ENCODE measurements around the gene WDR87.

DNA sequence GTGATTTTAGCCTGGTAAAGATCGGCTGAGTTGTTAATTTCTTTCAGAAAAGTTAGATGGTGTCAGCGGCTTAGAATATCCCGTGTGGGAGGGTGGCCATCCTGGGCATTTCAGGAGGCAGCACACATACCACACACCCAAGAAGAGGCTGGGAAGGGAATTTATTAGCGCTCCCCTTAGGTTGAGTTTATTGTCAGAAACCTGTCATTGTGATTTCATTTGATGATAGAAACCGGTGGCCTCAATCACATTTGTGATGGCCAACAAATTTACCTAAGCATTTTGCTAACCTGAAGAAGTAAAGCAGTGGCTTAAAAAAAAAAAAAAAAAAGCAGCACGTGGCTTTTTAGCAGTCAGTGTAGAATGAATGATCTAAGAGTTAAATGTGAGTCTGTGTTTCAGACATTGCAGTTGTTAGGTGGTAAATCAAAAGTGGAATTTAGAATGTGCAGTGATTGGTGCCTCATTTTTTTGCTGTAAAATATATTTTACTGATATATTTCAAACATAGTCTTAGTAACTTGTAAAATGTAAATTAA is 3.3 kb upstream of the WDR87 start:
- TF ChIP-seq, protein P1, sequence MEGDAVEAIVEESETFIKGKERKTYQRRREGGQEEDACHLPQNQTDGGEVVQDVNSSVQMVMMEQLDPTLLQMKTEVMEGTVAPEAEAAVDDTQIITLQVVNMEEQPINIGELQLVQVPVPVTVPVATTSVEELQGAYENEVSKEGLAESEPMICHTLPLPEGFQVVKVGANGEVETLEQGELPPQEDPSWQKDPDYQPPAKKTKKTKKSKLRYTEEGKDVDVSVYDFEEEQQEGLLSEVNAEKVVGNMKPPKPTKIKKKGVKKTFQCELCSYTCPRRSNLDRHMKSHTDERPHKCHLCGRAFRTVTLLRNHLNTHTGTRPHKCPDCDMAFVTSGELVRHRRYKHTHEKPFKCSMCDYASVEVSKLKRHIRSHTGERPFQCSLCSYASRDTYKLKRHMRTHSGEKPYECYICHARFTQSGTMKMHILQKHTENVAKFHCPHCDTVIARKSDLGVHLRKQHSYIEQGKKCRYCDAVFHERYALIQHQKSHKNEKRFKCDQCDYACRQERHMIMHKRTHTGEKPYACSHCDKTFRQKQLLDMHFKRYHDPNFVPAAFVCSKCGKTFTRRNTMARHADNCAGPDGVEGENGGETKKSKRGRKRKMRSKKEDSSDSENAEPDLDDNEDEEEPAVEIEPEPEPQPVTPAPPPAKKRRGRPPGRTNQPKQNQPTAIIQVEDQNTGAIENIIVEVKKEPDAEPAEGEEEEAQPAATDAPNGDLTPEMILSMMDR (IDR thresholded peaks at IDR 0.05), result no peak
- TF ChIP-seq EZH2 (IDR thresholded peaks at IDR 0.05) (no peak), EZH2phosphoT487 (IDR thresholded peaks at IDR 0.05) (no peak)

Data from neural progenitor cell (in vitro differentiated cells).